NK-92 treated with Interleukin-12 subunit alpha and Interleukin-12 subunit beta, amount 100 ng/mL, for 24 hours (cell line): Measurements from ENCODE around the gene MYOF.
"Not testable (repeated sequence)": the region's sequence is repeated elsewhere in the genome, so short reads cannot be mapped to it uniquely, and the experiment has no call there.

Source experiments
- DNase-seq: peaks from one replicate; lab custom pipeline; 2025; lab: John Stamatoyannopoulos, UW

The MYOF gene

GRCh38 chr10:93386631-93387369 is 95.3 kb downstream of the MYOF start:
- DNase-seq, result peak; percentile 5

GRCh38 chr10:93385345-93385744 is 96.8 kb downstream of the MYOF start:
- DNase-seq, result no peak

DNA sequence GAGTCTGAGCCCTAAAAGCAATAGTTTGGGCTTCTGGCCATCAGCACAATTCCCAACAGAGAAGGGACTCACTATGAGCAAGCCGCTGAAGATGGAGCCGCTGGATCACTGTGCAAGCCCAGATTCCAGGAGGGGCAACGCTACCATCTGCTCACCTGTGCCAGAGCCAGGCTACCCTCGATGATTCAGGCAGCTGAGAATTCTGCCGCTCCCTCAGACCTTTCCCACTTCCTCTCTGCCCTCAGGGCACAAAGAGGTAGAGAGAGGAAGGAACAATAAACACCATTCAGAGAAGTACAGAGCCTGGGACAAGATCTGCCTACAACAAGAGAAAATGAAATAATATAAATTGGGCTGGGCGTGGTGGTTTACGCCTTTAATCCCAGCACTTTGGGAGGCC is 98.1 kb downstream of the MYOF start:
- no peak for DNase-seq

GRCh38 chr10:93383562-93383981 is 98.6 kb downstream of the MYOF start:
- DNase-seq, result no peak

- no peak for DNase-seq
Measured at GRCh38 chr10:93379731-93380575, 102.2 kb downstream of the MYOF start.

GRCh38 chr10:93378997-93379730 is 103.0 kb downstream of the MYOF start:
- no peak for DNase-seq

DNA sequence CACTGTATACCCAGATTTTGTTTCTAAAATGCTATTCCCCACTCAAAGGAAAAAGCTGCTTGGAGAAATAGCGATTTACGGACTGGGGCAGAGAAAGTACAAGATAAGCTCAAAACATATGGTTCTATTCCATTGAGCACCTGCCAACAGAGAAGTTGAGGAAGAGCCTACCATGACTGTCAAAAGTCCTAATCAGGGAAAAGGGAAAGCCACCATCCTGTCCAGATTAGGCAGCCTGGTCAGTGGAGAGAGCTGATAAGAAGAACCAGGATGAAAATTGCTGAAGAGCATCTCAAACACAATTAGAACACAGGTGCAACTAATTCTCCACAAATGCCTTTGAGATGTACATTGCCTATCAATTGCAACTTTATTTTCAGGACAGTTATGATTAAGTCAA is 104.1 kb downstream of the MYOF start:
- no peak for DNase-seq

GRCh38 chr10:93376372-93377293 is 105.5 kb downstream of the MYOF start:
- no peak for DNase-seq

DNA sequence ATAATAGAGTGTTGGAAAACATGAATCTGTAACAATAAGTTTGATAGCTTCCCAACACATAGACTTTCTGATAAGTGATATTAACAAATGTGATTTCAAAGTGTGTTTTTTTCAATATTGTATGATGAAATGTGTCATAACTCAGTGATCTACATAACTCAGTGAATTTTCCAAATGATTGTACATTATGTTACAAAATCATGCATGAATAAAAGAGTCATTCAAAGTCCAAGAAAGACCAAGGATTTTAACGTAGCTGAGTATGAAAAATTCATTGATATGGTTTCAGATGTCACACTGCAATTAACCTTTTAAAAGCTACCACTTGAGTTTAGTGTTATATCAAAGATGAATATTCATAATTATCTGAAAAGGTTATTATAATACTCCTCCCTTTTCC is 111.2 kb downstream of the MYOF start:
- no peak for DNase-seq

- no peak for DNase-seq
Measured at GRCh38 chr10:93369588-93370164, 112.5 kb downstream of the MYOF start.

DNA sequence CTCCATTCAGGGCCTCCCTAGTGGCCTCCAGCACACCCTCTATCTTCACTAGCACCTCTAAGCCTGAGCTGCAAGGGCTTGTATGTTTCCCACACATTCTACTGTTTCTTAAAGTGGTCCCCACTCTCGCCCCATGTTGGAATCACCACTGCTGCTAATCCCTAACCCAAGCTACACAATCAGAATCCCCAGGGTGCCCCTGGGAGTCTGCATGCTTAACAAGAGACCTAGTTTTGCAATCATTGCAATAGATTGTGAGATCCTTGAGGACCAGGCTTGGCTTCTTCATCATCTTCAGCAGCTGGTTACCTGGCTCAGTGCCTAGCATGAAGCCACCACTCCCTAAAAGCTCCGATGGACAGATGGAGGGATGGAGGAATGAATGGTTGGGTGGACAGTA is 113.9 kb downstream of the MYOF start:
- DNase-seq, result no peak

DNA sequence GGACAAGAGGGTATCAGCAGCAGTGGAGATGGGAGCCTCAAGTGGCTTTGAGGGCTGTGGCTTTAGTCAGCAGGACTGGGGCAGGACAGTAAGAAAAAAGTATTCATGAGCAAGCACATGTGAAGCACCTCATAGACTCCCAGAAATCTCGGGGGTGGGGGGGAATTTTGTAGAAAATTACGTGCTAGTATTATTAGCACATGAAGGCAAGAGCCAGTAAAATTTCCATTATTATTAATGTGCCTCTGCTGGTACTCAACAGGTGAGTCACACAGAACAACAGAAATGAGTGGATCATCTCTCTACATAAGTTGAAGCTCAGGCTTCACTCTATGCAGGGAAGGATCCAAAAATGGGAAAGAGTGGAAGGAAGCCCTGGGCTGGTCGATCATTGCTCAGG is 114.5 kb downstream of the MYOF start:
- no peak for DNase-seq

- DNase-seq, result no peak
Measured at GRCh38 chr10:93364966-93365365, 117.2 kb downstream of the MYOF start.

DNA sequence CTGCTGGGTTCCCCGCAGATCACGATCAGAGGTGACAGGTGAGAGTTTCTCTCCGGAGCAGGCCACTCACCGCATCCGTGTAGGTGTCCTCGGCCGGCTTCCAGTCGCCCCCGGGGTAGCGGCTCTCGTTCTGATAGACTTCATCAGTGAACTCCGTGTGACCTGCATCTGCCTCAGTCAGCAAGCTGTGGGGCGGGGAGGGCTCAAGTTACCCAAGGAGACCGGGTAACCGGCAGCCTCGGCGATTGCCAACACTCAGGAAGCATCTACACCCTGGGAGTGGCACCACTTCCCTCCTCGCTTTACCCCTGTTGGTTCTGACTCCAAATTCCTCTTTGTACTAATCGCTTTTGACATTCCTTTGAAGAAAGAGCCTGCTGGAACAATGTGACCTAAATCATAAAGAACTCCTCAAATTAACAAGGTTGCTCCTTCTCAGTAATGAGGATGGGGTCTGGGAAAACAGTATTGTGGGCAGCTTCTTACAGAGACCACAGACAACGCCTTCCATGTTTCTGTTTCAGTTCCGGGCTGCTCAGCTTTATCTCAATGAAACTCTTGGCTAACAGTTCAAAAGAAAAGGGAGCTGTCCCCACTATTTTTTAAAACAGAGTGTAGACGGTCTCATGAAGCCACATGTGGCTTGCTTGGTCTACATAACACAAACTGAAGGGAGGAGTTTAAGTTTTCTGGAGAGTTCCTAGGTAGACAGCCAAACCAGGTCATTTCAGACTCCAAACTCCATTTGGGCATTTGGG is 118.1 kb downstream of the MYOF start:
- no peak for DNase-seq

DNA sequence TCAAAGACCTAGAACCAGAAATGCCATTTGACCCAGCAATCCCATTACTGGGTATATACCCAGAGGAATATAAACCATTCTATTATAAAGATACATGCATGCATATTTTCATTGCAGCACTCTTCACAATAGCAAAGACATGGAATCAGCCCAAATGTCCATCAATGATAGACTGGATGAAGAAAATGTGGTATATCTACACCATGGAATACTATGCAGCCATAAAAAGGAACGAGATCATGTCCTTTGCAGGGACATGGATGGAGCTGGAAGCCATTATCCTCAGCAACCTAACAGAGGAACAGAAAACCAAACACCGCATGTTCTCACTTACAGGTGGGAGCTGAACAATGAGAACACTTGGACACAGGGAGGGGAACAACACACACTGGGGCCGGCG is 123.7 kb downstream of the MYOF start:
- DNase-seq, result not testable (repeated sequence)

- no peak for DNase-seq
Measured at GRCh38 chr10:93357680-93358079, 124.5 kb downstream of the MYOF start.

DNA sequence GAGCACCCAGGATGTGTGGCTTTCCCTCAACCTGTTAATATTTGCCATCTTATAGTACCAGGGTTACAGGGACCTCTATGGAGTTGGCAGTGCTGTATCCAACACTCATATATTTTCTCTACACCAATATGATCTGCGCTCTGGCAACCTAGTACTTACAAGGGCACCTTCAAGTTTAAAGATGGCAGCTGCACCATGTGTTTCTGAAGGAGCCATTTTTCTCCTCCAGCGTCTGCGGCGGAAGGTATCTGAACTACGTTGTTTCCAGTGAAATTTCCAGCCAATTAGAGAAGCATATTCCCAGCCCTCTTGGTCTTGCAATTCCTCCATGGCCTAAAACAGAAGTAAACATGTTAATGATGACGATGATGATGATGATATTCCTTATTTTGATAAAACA is 125.6 kb downstream of the MYOF start:
- no peak for DNase-seq

DNA sequence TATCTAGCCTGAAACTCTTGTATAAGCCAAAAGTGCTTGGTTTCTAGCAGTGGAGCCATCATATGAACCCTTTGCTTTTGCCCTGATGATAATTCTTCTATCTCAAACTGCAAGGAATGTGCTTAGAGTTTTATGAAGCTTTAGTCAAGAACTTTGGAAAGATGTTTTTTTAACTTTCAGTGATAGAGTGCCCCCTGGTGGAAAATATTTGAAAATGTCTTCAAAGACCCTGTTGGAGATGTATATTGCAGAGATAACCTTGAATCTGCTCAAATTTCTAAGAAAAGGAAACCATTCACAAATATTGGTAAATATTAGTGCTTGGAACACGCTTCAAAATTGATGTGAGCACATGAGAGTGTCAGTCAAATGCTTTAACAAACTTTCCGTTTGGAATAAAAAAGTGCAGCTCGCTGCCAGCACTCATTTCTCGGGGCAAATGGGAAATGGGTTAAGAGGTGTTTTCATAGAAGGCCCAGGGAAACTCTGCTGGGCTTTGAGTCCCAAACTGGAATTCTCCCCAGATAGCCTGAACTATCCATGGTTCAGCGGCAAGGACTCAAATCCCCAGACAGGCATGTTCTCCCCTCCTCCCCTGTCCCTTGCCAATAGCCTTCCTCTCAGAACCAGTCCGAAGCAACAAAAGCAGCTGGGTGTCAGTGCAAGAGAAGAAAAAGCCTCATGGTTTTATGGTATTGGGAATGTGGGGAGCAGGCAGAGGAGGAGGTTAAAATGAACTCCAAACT is 129.3 kb downstream of the MYOF start:
- DNase-seq, result no peak

- no peak for DNase-seq
Measured at GRCh38 chr10:93346694-93347093, 135.4 kb downstream of the MYOF start.

DNA sequence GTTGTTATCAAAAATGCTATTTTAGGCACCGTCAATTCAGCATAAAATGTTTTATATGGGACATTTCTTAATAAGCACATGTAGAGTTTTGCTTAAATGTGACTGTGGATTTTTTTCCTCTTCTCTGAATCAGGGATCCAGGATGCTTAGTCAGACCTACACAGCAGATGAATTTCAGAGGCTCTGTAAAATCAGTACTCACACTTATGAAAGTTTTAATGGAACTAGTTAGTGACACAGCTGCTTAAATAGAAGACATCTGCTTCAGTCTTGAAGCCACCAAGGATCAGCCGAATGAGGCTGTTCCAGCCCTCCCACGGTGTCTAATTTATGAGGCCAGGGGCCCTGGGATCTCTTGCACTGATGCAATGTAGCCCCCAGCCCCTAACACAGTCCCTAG is 136.0 kb downstream of the MYOF start:
- DNase-seq, result no peak
